ENCODE results near the gene ZBTB17. TPM values are rescaled to one million over a fixed set of nuclear protein-coding genes. Genes with fewer than 3 reads are reported as not detected.

ZBTB17 gene
- total and polyA plus RNA-seq, 2 of the 8 experiments (the other 6 are each of a cell fraction or from before 2014, with no cell fraction given) = 24.7 to 36.2 TPM

GRCh38 chr1:16019644-16020277 lies 43.9 kb upstream of the ZBTB17 start (continued):
- no peak for TF ChIP-seq MAFK (IDR thresholded peaks at IDR 0.05; ENCODE audit: low read depth, low read length)

Measured in H1 (cell line).